ENCODE measurements around the gene PHKA2. TPM values are rescaled to one million over a fixed set of nuclear protein-coding genes. Genes with fewer than 3 reads are reported as not detected.

The PHKA2 gene
- total and polyA plus RNA-seq, 10 donors: 13.7 to 46.0 (median 35.7) TPM

- WGBS, 5 donors: 76 to 100% (median 87%) methylated on average over 1 to 9 of the region's 9 CpGs
- Histone ChIP-seq H3K27ac (no peak overlapping the region), H3K27me3 (replicated peaks in 1 of 7) (peaks cover 0 to 10% (median 0%) of the 10 kb centered on the region in 7 donors), H3K4me1 (no peaks in the 10 kb centered on the region), H3K36me3 (no peaks in the 10 kb centered on the region), H3K4me3 (no peak overlapping the region), H3K9me3 (peaks cover 0 to 6% (median 0%) of the 10 kb centered on the region in 8 donors)
- no peak for TF ChIP-seq POLR2A (IDR thresholded peaks at IDR 0.05)
- no peak for TF ChIP-seq CTCF (IDR thresholded peaks at IDR 0.05 in 8 of 11, conservative IDR thresholded peaks at IDR 0.05 in 3 of 11)
- TF ChIP-seq POLR2AphosphoS5 (IDR thresholded peaks at IDR 0.05): no peak
- intact Hi-C loops (cut with DNase I; ENCODE audit: low total_unique reads): no loop called here
- peak; percentile 39 for DNase-seq
These were observed 104.8 kb downstream of the PHKA2 start for GRCh38 chrX:18879144-18879543.

- peaks cover 0 to 3% (median 0%) of the 10 kb centered on the region in 8 donors for H3K9me3 ChIP-seq
- 76 to 85% (median 80%) methylated on average over 3 to 7 of the region's 7 CpGs for WGBS, 5 donors
- intact Hi-C loops (cut with DNase I; ENCODE audit: low total_unique reads): no loop called here
- DNase-seq: peak; percentile 17
- H3K4me1 ChIP-seq: no peaks in the 10 kb centered on the region
- H3K27me3 ChIP-seq (replicated peaks in 1 of 7): peaks cover 0 to 10% (median 0%) of the 10 kb centered on the region in 7 donors
- TF ChIP-seq POLR2AphosphoS5 (IDR thresholded peaks at IDR 0.05): no peak
- no peak for TF ChIP-seq CTCF (IDR thresholded peaks at IDR 0.05 in 8 of 11, conservative IDR thresholded peaks at IDR 0.05 in 3 of 11)
- TF ChIP-seq POLR2A (IDR thresholded peaks at IDR 0.05): no peak
- no peaks in the 10 kb centered on the region for H3K36me3 ChIP-seq
- H3K4me3 ChIP-seq: no peak overlapping the region
- H3K27ac ChIP-seq: no peak overlapping the region
These were observed 106.4 kb downstream of the PHKA2 start for GRCh38 chrX:18877469-18877868.

GRCh38 chrX:18875256-18875878, 108.5 kb downstream of the PHKA2 start:
- no peaks in the 10 kb centered on the region for H3K9me3 ChIP-seq
- intact Hi-C loops (cut with DNase I; ENCODE audit: low total_unique reads): no loop called here
- 77 to 86% (median 80%) methylated on average over 10 to 15 of the region's 15 CpGs for WGBS, 5 donors

More at GRCh38 chrX:18875256-18875878, 108.5 kb downstream of the PHKA2 start:
- TF ChIP-seq CTCF (IDR thresholded peaks at IDR 0.05 in 8 of 11, conservative IDR thresholded peaks at IDR 0.05 in 3 of 11) (no peak), POLR2AphosphoS5 (IDR thresholded peaks at IDR 0.05) (no peak), POLR2A (IDR thresholded peaks at IDR 0.05) (no peak)
- H3K4me1 ChIP-seq: no peaks in the 10 kb centered on the region
- no peaks in the 10 kb centered on the region for H3K36me3 ChIP-seq
- peaks cover 0 to 10% (median 0%) of the 10 kb centered on the region in 7 donors for H3K27me3 ChIP-seq (replicated peaks in 1 of 7)
- H3K27ac ChIP-seq: no peak overlapping the region
- peak; percentile 63 for DNase-seq
- H3K4me3 ChIP-seq: no peak overlapping the region
